Hindlimb muscle (tissue), 1 donor: ENCODE data around the gene ATP13A3. TPM values are rescaled to one million over a fixed set of nuclear protein-coding genes. Genes with fewer than 3 reads are reported as not detected.
"Not testable (repeated sequence)": the region's sequence is repeated elsewhere in the genome, so short reads cannot be mapped to it uniquely, and the experiment has no call there.

ENCODE experiments used
- DNase-seq: peaks from one replicate; pipeline ENCODE4 v3.0.0-alpha.2; 2013
- polyA plus RNA-seq: library from polyadenylated mRNA; unstranded; fragments of 120-200 nt; gene quantifications from one replicate; pipeline ENCODE4 v1.2.1, GENCODE V29; 2013; ENCODE audit not compliant: insufficient read length

ATP13A3 gene
- 24.4 TPM for polyA plus RNA-seq

- peak; percentile 91 for DNase-seq
Measured at GRCh38 chr3:194486540-194487288, at the start of gene ATP13A3. Gene ATP13A3, minus strand, starts transcription at chr3:194487002. Its CDS starts 24,812 bp downstream, at chr3:194462190.

GRCh38 chr3:194535199-194535598, 48.4 kb upstream of the ATP13A3 start:
- not testable (repeated sequence) for DNase-seq

- no peak for DNase-seq
Measured at GRCh38 chr3:194534243-194534642, 47.4 kb upstream of the ATP13A3 start.

- no peak for DNase-seq
Measured at GRCh38 chr3:194532591-194532990, 45.8 kb upstream of the ATP13A3 start.

- DNase-seq = no peak
Measured at GRCh38 chr3:194527726-194528125, 40.9 kb upstream of the ATP13A3 start.

GRCh38 chr3:194526164-194526563, 39.4 kb upstream of the ATP13A3 start:
- no peak for DNase-seq

- DNase-seq = no peak
Measured at GRCh38 chr3:194522579-194523046, 35.8 kb upstream of the ATP13A3 start.

- DNase-seq = no peak
Measured at GRCh38 chr3:194521510-194522260, 34.9 kb upstream of the ATP13A3 start.

GRCh38 chr3:194520682-194521162, 33.9 kb upstream of the ATP13A3 start:
- not testable (repeated sequence) for DNase-seq

- not testable (repeated sequence) for DNase-seq
Measured at GRCh38 chr3:194520201-194520600, 33.4 kb upstream of the ATP13A3 start.

GRCh38 chr3:194518652-194519051, 31.9 kb upstream of the ATP13A3 start:
- DNase-seq = no peak

GRCh38 chr3:194517333-194517732, 30.5 kb upstream of the ATP13A3 start:
- no peak for DNase-seq

GRCh38 chr3:194514626-194515025, 27.8 kb upstream of the ATP13A3 start:
- no peak for DNase-seq

- DNase-seq = no peak
Measured at GRCh38 chr3:194512895-194513601, 26.2 kb upstream of the ATP13A3 start.

- DNase-seq = no peak
Measured at GRCh38 chr3:194508491-194509453, 22.0 kb upstream of the ATP13A3 start.

GRCh38 chr3:194507571-194507970, 20.8 kb upstream of the ATP13A3 start:
- no peak for DNase-seq

GRCh38 chr3:194505791-194506415, 19.1 kb upstream of the ATP13A3 start:
- no peak for DNase-seq

- DNase-seq = no peak
Measured at GRCh38 chr3:194504861-194505260, 18.1 kb upstream of the ATP13A3 start.

GRCh38 chr3:194504146-194504545, 17.3 kb upstream of the ATP13A3 start:
- DNase-seq = no peak

GRCh38 chr3:194503081-194503531, 16.3 kb upstream of the ATP13A3 start:
- DNase-seq = no peak

GRCh38 chr3:194500198-194500597, 13.4 kb upstream of the ATP13A3 start:
- DNase-seq = no peak
